HG03575 (cell line): ENCODE results near the gene DPF3.

ENCODE experiments used
- ATAC-seq: cut with Tn5 transposase; IDR thresholded peaks from one replicate; pipeline ENCODE4 v1.9.1; 2021; ENCODE audit not compliant: unreplicated experiment, insufficient number of reproducible peaks, low FRiP score; ENCODE audit errors: extremely low read depth

Gene DPF3

GRCh38 chr14:72906879-72907278 is 13.0 kb upstream of the DPF3 start:
- no peak for ATAC-seq

GRCh38 chr14:72906316-72906715 is 12.4 kb upstream of the DPF3 start:
- ATAC-seq, result no peak

- ATAC-seq, result no peak
Observed at GRCh38 chr14:72904840-72905561, 11.1 kb upstream of the DPF3 start.

GRCh38 chr14:72904218-72904617 is 10.3 kb upstream of the DPF3 start:
- ATAC-seq, result no peak

- no peak for ATAC-seq
Observed at GRCh38 chr14:72903716-72904115, 9.8 kb upstream of the DPF3 start.

GRCh38 chr14:72902801-72903530 is 9.1 kb upstream of the DPF3 start:
- no peak for ATAC-seq

- no peak for ATAC-seq
Observed at GRCh38 chr14:72901361-72901760, 7.5 kb upstream of the DPF3 start.

- no peak for ATAC-seq
Observed at GRCh38 chr14:72898448-72898847, 4.5 kb upstream of the DPF3 start.

- ATAC-seq, result no peak
Observed at GRCh38 chr14:72894623-72895378, 900 bp upstream of the DPF3 start.

- no peak for ATAC-seq
Observed at GRCh38 chr14:72894323-72894622, 372 bp upstream of the DPF3 start.

GRCh38 chr14:72892879-72893635 is 844 bp downstream of the DPF3 start:
- no peak for ATAC-seq

GRCh38 chr14:72892103-72892878 is 1.6 kb downstream of the DPF3 start:
- no peak for ATAC-seq

GRCh38 chr14:72891666-72892102 is 2.2 kb downstream of the DPF3 start:
- no peak for ATAC-seq

GRCh38 chr14:72889366-72889765 is 4.5 kb downstream of the DPF3 start:
- ATAC-seq, result no peak

- no peak for ATAC-seq
Observed at GRCh38 chr14:72888636-72889201, 5.2 kb downstream of the DPF3 start.

- no peak for ATAC-seq
Observed at GRCh38 chr14:72888192-72888591, 5.7 kb downstream of the DPF3 start.

GRCh38 chr14:72887514-72887913 is 6.4 kb downstream of the DPF3 start:
- ATAC-seq, result no peak

GRCh38 chr14:72884386-72884785 is 9.5 kb downstream of the DPF3 start:
- ATAC-seq, result no peak
